Measurements from ENCODE around the gene DOCK2.

DNA sequence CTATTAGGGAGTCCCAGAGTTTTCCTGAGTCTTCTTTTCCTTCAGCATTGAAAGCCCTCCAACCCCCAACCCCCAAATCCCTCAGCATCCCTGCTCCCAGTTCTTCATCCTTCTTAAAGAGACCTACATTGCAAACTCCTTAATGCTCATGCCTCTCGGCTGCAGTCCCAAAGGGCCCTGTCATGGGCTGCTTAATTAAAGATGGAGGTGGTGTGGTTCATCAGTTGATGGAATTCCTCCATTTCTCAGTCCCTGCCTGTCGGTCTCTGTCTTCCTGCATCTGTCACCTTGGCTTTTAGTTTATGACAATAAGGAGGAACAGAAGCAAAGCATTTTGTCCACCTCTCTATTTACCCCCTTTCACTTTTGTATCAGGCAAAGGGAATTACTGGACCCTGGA, 470.6 kb downstream of the DOCK2 start:
- TF ChIP-seq, protein P1, sequence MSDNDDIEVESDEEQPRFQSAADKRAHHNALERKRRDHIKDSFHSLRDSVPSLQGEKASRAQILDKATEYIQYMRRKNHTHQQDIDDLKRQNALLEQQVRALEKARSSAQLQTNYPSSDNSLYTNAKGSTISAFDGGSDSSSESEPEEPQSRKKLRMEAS (IDR thresholded peaks at IDR 0.05; ENCODE audit: insufficient read depth, insufficient read length) = no peak
- TF ChIP-seq, protein P2, sequence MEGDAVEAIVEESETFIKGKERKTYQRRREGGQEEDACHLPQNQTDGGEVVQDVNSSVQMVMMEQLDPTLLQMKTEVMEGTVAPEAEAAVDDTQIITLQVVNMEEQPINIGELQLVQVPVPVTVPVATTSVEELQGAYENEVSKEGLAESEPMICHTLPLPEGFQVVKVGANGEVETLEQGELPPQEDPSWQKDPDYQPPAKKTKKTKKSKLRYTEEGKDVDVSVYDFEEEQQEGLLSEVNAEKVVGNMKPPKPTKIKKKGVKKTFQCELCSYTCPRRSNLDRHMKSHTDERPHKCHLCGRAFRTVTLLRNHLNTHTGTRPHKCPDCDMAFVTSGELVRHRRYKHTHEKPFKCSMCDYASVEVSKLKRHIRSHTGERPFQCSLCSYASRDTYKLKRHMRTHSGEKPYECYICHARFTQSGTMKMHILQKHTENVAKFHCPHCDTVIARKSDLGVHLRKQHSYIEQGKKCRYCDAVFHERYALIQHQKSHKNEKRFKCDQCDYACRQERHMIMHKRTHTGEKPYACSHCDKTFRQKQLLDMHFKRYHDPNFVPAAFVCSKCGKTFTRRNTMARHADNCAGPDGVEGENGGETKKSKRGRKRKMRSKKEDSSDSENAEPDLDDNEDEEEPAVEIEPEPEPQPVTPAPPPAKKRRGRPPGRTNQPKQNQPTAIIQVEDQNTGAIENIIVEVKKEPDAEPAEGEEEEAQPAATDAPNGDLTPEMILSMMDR (IDR thresholded peaks at IDR 0.05; ENCODE audit: extremely low read depth in 1 of 2, insufficient read depth in 1 of 2, low read depth in 1 of 2, low read length in 2 of 2) = no peak
- TF ChIP-seq FOS (IDR thresholded peaks at IDR 0.05; ENCODE audit: borderline replicate concordance, insufficient read depth, low read length) (no peak), POLR2AphosphoS5 (IDR thresholded peaks at IDR 0.05; ENCODE audit: insufficient read depth, low read depth, low read length) (no peak), JUN (IDR thresholded peaks at IDR 0.05; ENCODE audit: borderline replicate concordance, insufficient read depth, insufficient read length, low read depth) (no peak), POLR2A (IDR thresholded peaks at IDR 0.05; ENCODE audit: low read depth, low read length) (no peak), EZH2 (IDR thresholded peaks at IDR 0.05; ENCODE audit: borderline replicate concordance, low read depth, low read length, severe bottlenecking) (no peak)
